Nephron (organoid): Measurements from ENCODE around the gene ENTHD1.
"Not testable (repeated sequence)": the region's sequence is repeated elsewhere in the genome, so short reads cannot be mapped to it uniquely, and the experiment has no call there.

Source experiments
- H3K27ac Mint-ChIP-seq, 3 experiments: 2 replicates each; pipeline ENCODE4 v1.8.0; 2020; ENCODE audit warnings: mixed read lengths in 3 of 3, mild to moderate bottlenecking in 2 of 3, moderate library complexity in 1 of 3
- H3K27me3 Mint-ChIP-seq: 2 replicates; pipeline ENCODE4 v1.8.0; 2021; ENCODE audit warnings: low read depth, mild to moderate bottlenecking, moderate library complexity, mixed read lengths
- H3K36me3 Mint-ChIP-seq: 2 replicates; pipeline ENCODE4 v1.8.0; 2020; ENCODE audit warnings: low read depth, mixed read lengths
- H3K4me1 Mint-ChIP-seq: 2 replicates; pipeline ENCODE4 v1.8.0; 2020; ENCODE audit warnings: mixed read lengths
- H3K4me3 Mint-ChIP-seq, 3 experiments: 2 replicates each; pipeline ENCODE4 v1.8.0; 2020; ENCODE audit warnings: mild to moderate bottlenecking in 3 of 3, mixed read lengths in 3 of 3, moderate library complexity in 2 of 3
- H3K9me3 Mint-ChIP-seq: 2 replicates; pipeline ENCODE4 v1.8.0; 2020; ENCODE audit warnings: mixed read lengths
- CTCF ChIP-seq, 3 experiments: fragments of 200-600 bp; sonication (generic); IDR thresholded peaks; one replicate each; pipeline ENCODE4 v1.5.0; 2021; ENCODE audit warnings: antibody characterized with exemption in 3 of 3; ENCODE audit not compliant: unreplicated experiment in 3 of 3

Gene ENTHD1

GRCh38 chr22:39883057-39883456 lies 10.5 kb downstream of the ENTHD1 start:
- Mint-ChIP-seq H3K27ac (no peak overlapping the region), H3K4me1 (no peaks in the 10 kb centered on the region), H3K4me3 (no peak overlapping the region), H3K36me3 (no peaks in the 10 kb centered on the region), H3K9me3 (no peaks in the 10 kb centered on the region), H3K27me3 (peaks cover 4% of the 10 kb centered on the region)
- TF ChIP-seq CTCF (IDR thresholded peaks at IDR 0.05; ENCODE audit: unreplicated experiment in 3 of 3), result no peak

- TF ChIP-seq CTCF (IDR thresholded peaks at IDR 0.05; ENCODE audit: unreplicated experiment in 3 of 3), result no peak
- Mint-ChIP-seq H3K27ac (no peak overlapping the region), H3K36me3 (no peaks in the 10 kb centered on the region), H3K4me3 (no peak overlapping the region), H3K27me3 (no peaks in the 10 kb centered on the region), H3K4me1 (no peaks in the 10 kb centered on the region), H3K9me3 (no peaks in the 10 kb centered on the region)
Observed at GRCh38 chr22:39880722-39881121, 12.8 kb downstream of the ENTHD1 start.

GRCh38 chr22:39877079-39877845 lies 16.3 kb downstream of the ENTHD1 start:
- Mint-ChIP-seq H3K9me3 (no peaks in the 10 kb centered on the region), H3K4me3 (no peak overlapping the region), H3K4me1 (no peaks in the 10 kb centered on the region), H3K27ac (no peak overlapping the region), H3K36me3 (no peaks in the 10 kb centered on the region), H3K27me3 (no peaks in the 10 kb centered on the region)
- no peak for TF ChIP-seq CTCF (IDR thresholded peaks at IDR 0.05; ENCODE audit: unreplicated experiment in 3 of 3)

GRCh38 chr22:39875176-39875885 lies 18.2 kb downstream of the ENTHD1 start:
- H3K36me3 Mint-ChIP-seq, H3K27me3 Mint-ChIP-seq, H3K4me3 Mint-ChIP-seq, H3K27ac Mint-ChIP-seq, H3K4me1 Mint-ChIP-seq, H3K9me3 Mint-ChIP-seq: not testable (repeated sequence)

- H3K27ac Mint-ChIP-seq, result no peak overlapping the region
- no peaks in the 10 kb centered on the region for H3K36me3 Mint-ChIP-seq
- no peak overlapping the region for H3K4me3 Mint-ChIP-seq
- no peaks in the 10 kb centered on the region for H3K9me3 Mint-ChIP-seq
- no peaks in the 10 kb centered on the region for H3K4me1 Mint-ChIP-seq
- TF ChIP-seq CTCF (IDR thresholded peaks at IDR 0.05; ENCODE audit: unreplicated experiment in 3 of 3), result no peak
- H3K27me3 Mint-ChIP-seq, result peaks cover 2% of the 10 kb centered on the region
Observed at GRCh38 chr22:39873965-39874364, 19.6 kb downstream of the ENTHD1 start.

GRCh38 chr22:39872548-39872947 lies 21.0 kb downstream of the ENTHD1 start:
- H3K27me3 Mint-ChIP-seq, result peaks cover 7% of the 10 kb centered on the region
- no peaks in the 10 kb centered on the region for H3K4me1 Mint-ChIP-seq
- no peak overlapping the region for H3K27ac Mint-ChIP-seq
- H3K4me3 Mint-ChIP-seq, result no peak overlapping the region
- no peaks in the 10 kb centered on the region for H3K9me3 Mint-ChIP-seq
- TF ChIP-seq CTCF (IDR thresholded peaks at IDR 0.05; ENCODE audit: unreplicated experiment in 3 of 3), result no peak
- H3K36me3 Mint-ChIP-seq, result no peaks in the 10 kb centered on the region
